COLO668 (cell line): ENCODE measurements around the gene LEMD1.
"Not testable (repeated sequence)": the region's sequence is repeated elsewhere in the genome, so short reads cannot be mapped to it uniquely, and the experiment has no call there.

Experiments
- DNase-seq: peaks from one replicate; lab custom pipeline; 2025; ENCODE audit not compliant: unreplicated experiment; lab: John Stamatoyannopoulos, UW

The LEMD1 gene

DNA sequence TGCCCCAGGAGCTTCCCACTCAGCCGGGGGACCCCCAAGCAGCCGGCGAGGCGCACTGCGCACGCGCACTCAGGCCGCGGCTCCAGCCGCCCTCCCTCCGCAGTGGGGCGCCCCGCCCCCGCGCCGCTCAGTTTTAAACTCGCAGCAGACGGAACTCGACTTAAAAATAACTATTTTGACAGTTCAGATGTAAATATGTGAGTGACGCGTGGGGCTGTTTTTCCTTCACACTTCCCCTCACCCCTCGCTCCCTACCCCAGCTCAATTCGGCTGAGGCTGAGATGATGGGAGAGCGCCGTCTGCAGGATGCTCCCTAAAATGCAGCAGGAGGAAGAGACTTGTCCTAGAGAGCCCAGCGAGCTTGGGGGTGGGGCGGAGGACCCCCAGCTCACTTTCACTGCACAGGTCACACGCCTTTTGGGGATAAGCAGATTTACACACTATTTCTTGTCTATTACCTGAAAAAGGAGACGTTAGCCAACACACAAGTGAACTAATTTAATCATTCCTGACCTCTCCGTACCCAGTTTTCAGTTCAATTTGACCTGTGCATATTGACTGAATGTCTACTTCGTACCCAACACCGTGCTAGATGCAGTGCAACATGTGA lies 8.9 kb upstream of the LEMD1 start:
- peak; percentile 64 for DNase-seq

DNA sequence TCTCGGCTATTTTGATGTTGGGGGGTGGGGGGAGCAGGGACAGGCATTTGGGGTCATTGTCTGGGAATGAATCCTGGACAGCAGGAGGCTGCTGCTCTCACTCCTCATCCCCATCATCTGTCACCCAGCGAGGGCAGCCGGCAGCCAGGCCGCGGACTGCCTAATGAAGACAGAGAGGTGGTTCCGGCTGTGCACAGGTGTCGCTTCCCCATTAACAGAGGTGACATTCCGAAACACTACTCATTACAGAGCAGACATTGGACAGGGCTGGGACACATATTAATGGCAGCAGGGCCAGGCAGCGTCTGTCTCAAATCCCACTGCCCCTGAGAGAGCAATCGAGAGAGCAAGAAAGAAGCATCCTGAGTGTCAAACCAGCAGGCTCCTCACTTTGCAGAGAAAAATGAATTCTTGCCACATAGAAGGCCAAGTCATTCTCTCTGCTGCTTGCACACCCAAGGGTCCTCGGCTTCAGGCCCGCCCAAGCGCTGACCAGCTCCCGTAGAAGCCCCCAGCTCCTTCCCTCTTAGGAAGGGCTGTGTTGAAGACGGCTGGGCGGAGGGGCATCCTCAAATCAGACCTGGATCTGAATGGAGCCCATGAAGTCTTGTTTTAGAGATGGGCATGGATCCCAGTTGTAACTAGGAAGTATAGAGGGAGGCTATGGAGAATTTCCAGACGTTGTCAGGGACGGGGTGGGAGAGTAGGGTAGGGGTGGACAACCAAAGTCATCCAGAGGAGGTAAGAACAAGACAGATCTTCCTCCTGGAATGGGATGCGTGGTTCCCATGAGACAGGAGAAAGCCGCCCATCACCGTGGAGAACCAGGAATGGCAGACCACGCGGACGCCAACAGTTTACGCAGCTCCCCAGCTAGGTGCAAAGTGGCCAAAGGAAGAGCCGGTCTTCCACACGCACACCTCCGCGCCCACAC lies 8.2 kb upstream of the LEMD1 start:
- DNase-seq, result no peak

DNA sequence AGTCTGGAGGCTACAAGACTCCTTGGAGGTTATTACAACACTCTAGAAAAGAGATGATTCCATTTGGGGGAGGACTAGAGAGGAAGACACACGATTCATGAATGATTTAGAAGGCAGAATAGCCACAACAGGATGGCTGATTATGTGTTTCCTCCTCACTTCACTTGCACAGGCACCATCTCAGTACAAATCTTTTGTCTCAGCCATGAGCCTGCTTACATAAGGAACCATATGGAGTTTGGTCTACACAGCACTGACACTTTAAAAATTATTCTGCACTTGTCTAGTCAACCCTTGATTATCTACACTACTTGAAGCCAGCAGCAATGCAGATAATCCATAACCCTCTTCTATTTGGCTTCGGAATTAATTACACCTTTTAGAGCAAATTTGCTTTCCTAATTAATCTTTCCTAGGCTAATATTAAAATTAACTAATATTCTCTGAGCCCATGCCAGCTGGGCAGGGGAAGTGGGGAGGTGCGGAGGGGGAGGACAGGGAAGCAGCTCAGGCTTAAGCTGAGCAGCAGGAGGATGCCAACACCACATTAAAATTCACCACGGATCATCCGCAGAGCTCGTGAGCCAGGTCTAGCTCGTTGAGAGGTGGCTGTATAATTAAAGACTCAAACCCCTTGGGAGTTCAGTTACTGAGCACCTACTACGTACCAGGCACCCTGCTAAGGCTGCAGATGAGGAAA lies 3.2 kb upstream of the LEMD1 start:
- DNase-seq, result no peak

DNA sequence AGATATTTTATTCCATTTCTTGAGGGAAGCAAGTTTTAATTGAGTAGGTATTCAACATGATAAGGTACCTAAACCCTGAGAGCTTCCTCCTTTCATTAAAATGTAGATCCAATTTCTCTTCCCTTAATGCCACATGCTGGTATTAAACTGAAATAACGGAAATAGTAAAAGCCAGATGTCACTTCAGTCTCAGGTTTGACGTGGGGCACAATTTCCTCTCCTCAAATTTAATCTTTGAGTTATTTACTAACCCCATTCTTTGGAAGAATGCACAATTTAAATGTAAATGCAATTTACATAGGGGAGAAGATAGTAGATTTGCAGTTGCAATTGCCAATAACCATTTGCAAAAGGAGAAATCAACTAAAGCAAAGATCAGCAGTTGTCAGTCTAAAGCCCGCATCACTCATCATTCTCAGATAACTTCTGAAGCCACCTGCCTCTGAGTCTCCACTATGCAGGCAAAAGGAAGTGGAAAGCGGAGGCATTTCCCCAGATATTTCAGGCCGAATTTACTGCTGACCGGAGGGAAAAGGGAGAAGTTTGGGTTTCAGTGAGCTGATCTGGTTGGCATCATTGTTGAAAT lies 2.1 kb upstream of the LEMD1 start:
- DNase-seq, result no peak

DNA sequence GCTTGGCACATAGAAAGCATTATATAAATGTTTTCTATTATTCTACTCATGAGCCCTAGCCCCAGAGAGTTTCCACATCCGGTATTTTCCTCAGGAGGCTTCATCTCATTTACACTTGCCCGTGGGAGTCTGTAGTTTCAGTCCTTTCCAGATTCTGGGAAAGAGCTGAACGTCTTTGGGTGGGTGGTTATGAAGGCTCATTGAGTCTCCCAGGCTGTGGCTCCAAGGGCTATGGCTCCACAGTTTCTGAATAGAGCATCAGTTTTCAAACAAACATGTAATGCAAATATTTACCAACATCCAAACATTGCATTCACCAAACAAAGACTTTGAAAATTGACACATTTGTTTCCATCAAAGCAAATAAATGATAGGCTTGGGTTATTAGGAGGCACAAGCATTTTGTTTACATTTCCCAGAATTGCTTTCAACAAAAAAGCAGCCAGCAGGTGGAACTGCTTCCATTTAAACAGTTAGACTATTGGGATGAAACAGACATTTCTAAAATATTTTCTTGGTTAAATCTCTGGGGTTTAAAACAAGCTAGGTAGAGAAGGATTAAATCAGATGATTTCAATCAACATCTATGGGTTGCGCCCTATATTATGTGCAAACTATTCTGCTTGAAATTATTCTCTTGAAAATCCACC lies 1.3 kb upstream of the LEMD1 start:
- DNase-seq, result peak; percentile 50

DNA sequence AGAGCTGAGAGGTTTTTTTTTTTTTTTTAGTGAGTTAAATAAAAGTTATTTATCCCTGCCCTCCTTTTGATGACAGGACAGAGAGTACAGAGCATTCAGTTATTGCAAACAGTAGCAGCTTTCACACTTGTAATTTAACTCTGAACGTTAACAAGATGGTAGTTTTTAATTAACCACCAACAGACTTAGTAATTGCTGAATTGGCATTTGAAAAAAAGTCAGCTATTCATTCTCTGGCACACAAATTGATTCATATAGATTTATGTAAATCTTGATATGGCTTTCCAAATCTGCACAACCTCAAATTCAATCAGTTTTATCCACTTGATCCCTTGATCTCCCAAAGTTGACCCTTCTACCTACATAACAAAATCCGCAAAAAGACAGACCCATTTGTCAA lies 918 bp downstream of the LEMD1 start:
- no peak for DNase-seq

DNA sequence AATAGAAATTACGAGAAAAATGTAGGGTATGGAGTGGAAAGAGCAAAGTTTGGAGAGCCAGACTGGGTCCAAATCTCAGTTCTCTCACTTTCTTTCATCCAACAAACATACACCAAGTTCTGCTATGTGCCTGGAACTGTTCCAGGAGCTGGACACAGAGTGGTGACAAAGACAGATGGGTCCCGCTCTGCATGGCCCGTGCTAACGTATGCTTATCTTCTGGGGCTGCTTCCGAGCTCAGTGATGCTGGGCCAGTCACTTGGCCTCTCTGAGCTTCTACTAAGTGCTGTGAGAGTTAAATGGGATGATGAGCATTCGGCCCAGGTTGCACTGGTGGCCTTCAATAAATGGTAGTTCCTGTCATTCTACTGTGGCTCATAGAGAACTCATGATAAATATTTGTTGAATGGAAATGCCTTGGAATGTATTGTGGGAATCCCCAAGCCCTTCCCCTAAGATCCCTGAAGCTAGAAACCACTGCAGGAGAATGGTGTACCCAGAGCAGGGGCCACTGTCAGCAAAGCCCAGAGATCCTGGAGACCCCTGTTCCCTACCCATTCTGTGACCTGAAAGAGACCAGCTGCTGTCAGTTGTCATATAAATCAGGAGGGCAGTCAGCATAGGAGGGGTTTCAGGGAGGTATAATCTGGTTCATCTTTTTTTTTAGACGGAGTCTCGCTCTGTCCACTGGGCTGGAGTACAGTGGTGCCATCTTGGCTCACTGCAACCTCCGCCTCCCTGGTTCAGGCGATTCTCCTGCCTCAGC lies 3.8 kb downstream of the LEMD1 start:
- DNase-seq, result no peak

DNA sequence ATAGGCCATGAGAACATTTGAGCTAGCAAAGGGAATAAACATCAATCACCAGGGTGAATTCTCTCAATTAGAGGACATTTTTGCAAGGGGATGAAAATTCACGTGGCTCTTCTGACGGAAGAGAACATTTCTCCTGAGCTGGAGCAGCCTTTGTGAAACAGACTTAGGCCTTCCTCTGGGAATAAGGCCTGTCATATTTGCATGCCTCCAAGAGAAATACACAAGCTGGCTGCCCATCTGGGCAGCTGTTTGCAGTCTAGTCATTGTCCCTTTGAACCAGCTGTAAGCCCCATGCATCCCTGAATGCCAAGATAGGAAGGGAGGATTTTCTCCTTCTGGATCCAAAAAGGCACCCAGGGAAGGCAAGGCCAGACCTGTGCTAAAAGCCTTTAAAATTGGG lies 5.5 kb downstream of the LEMD1 start:
- DNase-seq, result no peak

DNA sequence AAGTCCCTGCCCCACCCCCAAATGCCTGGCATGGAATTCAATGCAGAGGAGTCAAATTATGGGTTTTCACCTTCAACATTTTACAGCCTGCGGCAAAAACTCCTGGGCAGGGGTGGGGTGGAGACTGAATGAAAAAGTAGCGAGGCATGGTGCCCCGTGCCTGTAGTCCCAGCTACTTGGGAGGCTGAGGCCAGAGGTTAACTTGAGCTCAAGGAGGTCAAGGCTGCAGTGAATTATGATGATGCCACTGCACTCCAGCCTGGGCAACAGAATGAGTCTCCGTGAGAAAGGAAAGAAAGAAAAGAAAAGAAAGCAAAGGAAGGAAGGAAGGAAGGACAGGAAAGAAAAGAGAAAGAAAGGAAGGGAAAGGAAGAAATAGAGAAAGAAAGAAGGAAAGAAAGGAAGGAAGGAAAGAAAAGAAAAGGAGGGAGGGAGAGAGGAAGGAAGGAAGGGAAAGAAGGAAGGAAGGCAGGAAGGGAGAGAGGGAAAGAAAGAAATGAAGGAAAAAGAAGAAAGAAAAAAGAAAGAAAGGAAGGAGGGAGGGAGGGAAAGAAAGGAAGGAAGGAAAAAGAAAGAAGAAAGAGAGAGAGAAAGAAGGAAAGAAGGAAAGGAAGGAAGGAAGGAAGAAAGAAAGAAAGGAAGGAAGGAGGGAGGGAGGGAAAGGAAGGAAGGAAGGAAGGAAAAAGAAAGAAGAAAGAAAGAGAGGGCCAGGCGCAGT lies 11.1 kb downstream of the LEMD1 start:
- no peak for DNase-seq

DNA sequence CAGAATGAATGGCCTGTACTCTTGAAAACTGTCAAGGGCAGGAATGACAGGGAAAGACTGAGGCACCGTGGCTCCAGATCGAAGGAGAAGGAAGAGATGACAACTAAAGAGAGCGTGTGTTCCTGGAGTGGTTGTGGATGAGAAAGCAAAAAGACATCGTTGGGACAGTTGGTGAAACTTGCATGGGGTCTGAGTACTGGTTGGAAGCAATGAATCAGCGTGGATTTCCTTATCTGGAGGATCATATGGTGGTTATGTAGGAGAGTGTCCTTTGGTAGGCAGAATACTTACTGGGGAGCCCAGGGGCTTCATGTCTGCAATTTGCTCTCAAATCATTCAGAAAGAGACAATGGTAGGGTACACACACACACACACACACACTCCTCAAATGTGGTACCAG lies 13.9 kb downstream of the LEMD1 start:
- no peak for DNase-seq

DNA sequence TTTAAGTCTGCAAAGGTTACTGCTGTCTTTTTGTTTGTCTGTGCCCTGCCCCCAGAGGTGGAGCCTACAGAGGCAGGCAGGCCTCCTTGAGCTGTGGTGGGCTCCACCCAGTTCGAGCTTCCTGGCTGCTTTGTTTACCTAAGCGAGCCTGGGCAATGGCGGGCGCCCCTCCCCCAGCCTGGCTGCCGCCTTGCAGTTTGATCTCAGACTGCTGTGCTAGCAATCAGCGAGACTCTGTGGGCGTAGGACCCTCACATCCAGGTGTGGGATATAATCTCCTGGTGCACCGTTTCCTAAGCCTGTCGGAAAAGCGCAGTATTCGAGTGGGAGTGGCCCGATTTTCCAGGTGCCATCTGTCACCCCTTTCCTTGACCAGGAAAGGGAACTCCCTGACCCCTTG lies 15.6 kb downstream of the LEMD1 start:
- DNase-seq, result not testable (repeated sequence)

DNA sequence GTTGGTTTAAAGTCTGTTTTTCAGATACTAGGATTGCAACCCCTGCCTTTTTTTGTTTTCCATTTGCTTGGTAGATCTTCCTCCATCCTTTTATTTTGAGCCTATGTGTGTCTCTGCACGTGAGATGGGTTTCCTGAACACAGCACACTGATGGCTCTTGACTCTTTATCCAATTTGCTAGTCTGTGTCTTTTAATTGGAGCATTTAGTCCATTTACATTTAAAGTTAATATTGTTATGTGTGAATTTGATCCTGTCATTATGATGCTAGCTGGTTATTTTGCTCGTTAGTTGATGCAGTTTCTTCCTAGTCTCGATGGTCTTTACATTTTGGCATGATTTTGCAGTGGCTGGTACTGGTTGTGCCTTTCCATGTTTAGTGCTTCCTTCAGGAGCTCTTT lies 17.4 kb downstream of the LEMD1 start:
- DNase-seq, result not testable (repeated sequence)

DNA sequence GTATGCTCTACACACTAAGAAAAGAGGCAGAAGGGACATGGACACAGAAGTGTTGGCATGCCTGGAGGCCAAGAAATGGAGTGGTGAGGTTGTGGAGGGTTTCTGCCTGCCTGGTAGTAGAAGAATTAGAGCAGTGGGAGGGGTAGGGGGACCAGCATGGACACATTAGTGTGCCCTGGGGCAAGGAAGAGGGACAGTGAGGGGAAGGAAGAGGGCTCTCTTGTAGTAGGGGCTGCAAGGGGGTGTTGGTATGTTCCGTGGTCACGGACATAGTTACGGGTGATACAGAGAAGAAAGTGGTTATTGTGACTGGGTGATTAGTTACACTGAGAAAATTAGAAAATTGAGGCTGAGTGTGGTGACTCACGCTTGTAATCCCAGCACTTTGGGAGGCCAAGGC lies 23.3 kb downstream of the LEMD1 start:
- no peak for DNase-seq

DNA sequence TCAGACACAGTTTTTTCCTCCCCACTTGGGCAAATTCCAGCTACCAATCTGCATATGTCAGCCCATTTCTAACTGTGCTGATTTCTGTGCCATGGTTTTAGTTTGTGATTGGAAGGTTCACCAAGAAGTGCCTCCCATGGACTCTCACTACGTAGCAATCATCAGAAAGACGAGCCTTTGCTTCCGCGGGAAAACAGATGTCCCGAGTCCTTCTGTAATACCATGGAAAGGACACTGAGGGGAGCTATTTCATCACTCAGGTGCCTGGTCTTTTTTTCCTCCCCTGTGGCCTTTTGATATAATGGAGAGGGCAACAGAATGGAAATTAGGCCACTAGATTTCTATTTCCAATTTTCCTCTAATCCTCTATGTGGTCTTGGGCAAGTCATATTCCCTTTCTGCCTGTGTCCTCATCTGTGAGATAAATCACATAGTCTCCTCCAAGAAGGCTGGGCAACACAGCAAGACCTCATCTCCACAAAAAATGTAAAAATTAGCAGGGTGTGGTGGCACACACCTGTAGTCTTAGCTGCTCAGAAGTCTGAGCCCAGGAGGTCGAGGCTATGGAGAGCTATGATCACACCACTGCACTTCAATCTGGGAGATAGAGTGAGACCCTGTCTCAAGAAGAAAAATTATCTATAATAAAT lies 24.8 kb downstream of the LEMD1 start:
- DNase-seq, result peak; percentile 47

DNA sequence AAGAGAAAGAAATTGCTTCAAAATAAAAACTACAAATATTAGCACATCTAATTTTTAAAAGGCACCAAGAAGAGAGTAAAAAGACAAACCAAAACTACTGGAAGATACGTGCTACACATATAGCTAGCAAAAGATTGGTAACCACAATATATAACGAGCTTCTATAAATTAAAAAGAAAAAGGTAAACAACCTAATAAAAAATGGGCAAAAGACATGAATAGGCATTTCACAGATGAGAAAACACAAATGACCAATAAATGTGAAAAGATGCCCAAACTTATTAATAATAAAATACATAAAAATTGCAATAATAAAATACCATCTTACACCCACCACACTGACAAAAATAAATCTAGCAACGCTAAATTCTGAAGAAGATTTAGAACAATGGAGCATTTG lies 26.2 kb downstream of the LEMD1 start:
- DNase-seq, result no peak

DNA sequence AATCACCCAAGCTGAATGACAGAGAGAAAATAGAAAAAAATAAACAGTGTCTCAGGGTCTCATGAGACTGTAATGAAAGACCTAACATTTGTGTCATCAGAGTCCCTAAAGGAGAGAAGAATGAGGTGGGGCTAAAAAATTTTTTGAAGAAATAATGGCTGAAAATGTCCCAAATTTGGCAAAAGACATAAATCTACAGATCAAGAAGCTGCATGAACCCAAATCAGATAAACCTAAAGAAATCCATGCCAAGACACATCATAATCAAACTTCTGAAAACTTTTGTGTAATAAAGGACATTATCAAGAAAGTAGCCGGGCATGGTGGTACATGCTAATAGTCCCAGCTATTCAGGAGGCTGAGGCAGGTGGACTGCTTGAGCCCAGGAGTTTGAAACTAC lies 29.2 kb downstream of the LEMD1 start:
- DNase-seq, result no peak

DNA sequence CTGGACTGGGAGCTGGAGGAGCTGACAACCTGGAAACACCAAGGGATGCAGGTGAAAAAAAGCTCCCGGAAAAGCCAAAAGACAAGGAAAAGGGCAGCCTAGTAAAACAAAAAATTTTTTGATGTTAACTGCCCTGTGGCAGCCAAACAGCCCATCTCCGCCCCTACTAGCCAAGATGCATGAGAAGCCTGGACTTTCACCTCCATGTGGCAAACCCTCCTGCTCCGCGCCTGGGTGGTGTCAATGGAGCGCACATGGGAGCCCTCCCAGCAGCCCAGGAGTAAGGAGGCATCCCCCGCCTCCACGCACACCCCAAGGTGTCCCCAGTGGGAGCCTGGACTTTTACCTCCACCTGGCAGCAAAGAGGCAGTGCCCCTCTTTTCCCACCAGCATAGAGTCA lies 30.5 kb downstream of the LEMD1 start:
- no peak for DNase-seq

DNA sequence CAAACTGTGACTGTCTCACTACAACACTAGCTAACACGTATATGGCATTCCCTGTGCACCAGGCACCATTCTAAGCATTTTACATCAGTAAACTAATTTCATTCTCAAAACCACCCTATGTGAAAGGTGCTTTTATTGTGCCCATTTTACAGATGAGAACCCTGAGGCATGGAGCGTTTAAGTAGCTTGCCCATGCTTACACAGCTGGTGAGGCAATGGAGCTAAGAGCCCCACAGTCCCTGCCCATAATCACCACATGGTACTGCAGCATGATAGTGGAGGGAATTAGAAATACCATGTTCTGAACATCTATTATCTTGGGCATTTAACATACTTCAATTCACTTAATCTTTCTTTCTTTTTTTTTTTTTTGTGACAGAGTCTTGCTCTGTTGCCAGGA lies 34.0 kb downstream of the LEMD1 start:
- DNase-seq, result no peak

DNA sequence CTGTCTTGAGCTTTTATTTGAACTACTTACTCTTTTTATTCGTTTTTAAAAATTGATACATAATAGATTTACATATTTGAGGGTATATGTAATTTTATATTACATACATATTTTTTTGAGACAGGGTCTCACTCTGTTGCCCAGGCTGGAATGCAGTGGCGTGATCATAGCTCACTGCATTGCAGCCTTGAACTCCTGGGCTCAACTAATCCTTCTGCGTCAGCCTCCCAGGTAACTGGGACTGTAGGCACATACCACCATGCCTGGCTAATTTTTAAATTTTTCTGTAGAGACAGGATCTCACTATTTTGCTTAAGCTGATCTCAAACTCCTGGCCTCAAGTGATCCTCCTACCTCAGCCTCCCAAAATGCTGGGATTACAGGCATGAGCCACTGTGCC lies 38.9 kb downstream of the LEMD1 start:
- DNase-seq, result not testable (repeated sequence)
